K562 (cell line): ENCODE measurements around the gene PRDM1. TPM values are rescaled to one million over a fixed set of nuclear protein-coding genes. Genes with fewer than 3 reads are reported as not detected.

Experiments used
- CEBPZ ChIP-seq: fragments of 150-350 bp; IDR thresholded peaks from 2 replicates; pipeline ENCODE4 v1.6.1; 2014; ENCODE audit warnings: low read depth, mild to moderate bottlenecking, low read length, borderline replicate concordance
- CHAMP1 ChIP-seq: fragments of 450-650 bp; IDR thresholded peaks from 2 replicates; pipeline ENCODE4 v1.6.1; 2016; ENCODE audit warnings: mild to moderate bottlenecking
- IRF2 ChIP-seq: sonication (generic); formaldehyde crosslinking; IDR thresholded peaks from 2 replicates; pipeline ENCODE4 v1.8.1; 2022; ENCODE audit warnings: mild to moderate bottlenecking, missing genetic modification reagents
- MCM2 ChIP-seq: fragments of 450-650 bp; IDR thresholded peaks from 2 replicates; pipeline ENCODE4 v1.6.1; 2017; ENCODE audit warnings: low read depth, mild to moderate bottlenecking
- NFYB ChIP-seq: IDR thresholded peaks from 2 replicates; pipeline ENCODE4 v1.6.1; 2011; ENCODE audit warnings: mild to moderate bottlenecking, moderate library complexity; ENCODE audit not compliant: insufficient read length; ENCODE audit errors: extremely low read depth
- PPARD ChIP-seq: fragments of 250-450 bp; sonication (Bioruptor Pico); IDR thresholded peaks from 2 replicates; pipeline ENCODE4 v1.8.0; 2022; ENCODE audit warnings: inconsistent platforms, mild to moderate bottlenecking, moderate library complexity
- SIRT6 ChIP-seq: IDR thresholded peaks from one replicate; pipeline ENCODE4 v1.6.1; 2012; ENCODE audit warnings: low read depth, mild to moderate bottlenecking, control low read depth, inconsistent platforms, low read length, moderate library complexity
- SMAD3 ChIP-seq: fragments of 450-650 bp; formaldehyde crosslinking; conservative IDR thresholded peaks from 2 replicates; pipeline ENCODE4 v1.4.0; 2020; ENCODE audit warnings: mild to moderate bottlenecking
- TSC22D4 ChIP-seq: fragments of 450-650 bp; IDR thresholded peaks from 2 replicates; pipeline ENCODE4 v1.6.1; 2016; ENCODE audit warnings: missing genetic modification characterization, missing biosample characterization, control low read depth
- YY1 ChIP-seq, 3 experiments: IDR thresholded peaks; 2 replicates each; pipeline ENCODE4 v1.6.1; 2011; ENCODE audit warnings: low read length in 2 of 3, mild to moderate bottlenecking in 2 of 3, moderate library complexity in 2 of 3, borderline replicate concordance in 1 of 3, control low read depth in 1 of 3, low read depth in 1 of 3; ENCODE audit not compliant: insufficient read depth in 3 of 3, insufficient replicate concordance in 2 of 3, control insufficient read depth in 1 of 3, insufficient read length in 1 of 3; ENCODE audit errors: extremely low read depth in 1 of 3
- ZBTB5 ChIP-seq: fragments of 450-650 bp; IDR thresholded peaks from 2 replicates; pipeline ENCODE4 v1.6.1; 2017; ENCODE audit warnings: antibody characterized with exemption
- ZC3H8 ChIP-seq: fragments of 450-650 bp; IDR thresholded peaks from 2 replicates; pipeline ENCODE4 v1.6.1; 2017
- ZHX1 ChIP-seq: fragments of 150-350 bp; conservative IDR thresholded peaks from 2 replicates; pipeline ENCODE4 v1.6.1; 2014; ENCODE audit warnings: low read length
- ZNF395 ChIP-seq: fragments of 200-800 bp; sonication (Bioruptor generic); IDR thresholded peaks from 2 replicates; pipeline ENCODE4 v1.6.1; 2017; ENCODE audit warnings: missing genetic modification characterization, missing compliant biosample characterization
- polyA plus RNA-seq, 8 experiments: library from polyadenylated mRNA; depleted of rRNA in 4 of 8; stranded (reverse) in 5 of 8; unstranded in 3 of 8; fragments of >200 nt; fragmentation: Nextera tagmentation in 2 of 8; fragmentation: Illumina TruSeq in 1 of 8; extraction: Ambion mirVana in 2 of 8; extraction: Trizol in 1 of 8; gene quantifications; 2 replicates each; pipeline versions ENCODE4 v1.2.1 to v1.2.3, GENCODE V29; 2011 to 2014; ENCODE audit warnings: inconsistent platforms in 1 of 8, missing spikeins in 1 of 8
- total RNA-seq, 7 experiments: library from RNA; depleted of rRNA in 6 of 7; stranded (reverse); fragments of >200 nt in 6 of 7; fragmentation: Illumina TruSeq in 2 of 7; extraction: Trizol in 2 of 7; gene quantifications; 2 replicates each; pipeline versions ENCODE4 v1.2.1 to v1.2.3, GENCODE V29; 2011 to 2021; ENCODE audit warnings: low replicate concordance in 1 of 7

PRDM1 gene
- total and polyA plus RNA-seq, 9 of the 15 experiments (the other 6 are each of a cell fraction or from before 2014, with no cell fraction given) = 0.09 to 0.89 (median 0.27) TPM

- TF ChIP-seq YY1 (IDR thresholded peaks at IDR 0.05; ENCODE audit: borderline replicate concordance in 1 of 3, control insufficient read depth in 1 of 3, extremely low read depth in 1 of 3, insufficient read depth in 3 of 3, insufficient read length in 1 of 3, insufficient replicate concordance in 2 of 3, low read depth in 1 of 3, low read length in 2 of 3) (no peak), PPARD (CRISPR knock-in tag) (no peak), NFYB (no peak), SIRT6 (no peak), CEBPZ (no peak), ZNF395 (no peak), ZC3H8 (no peak), SMAD3 (no peak), IRF2 (CRISPR knock-in tag) (no peak), MCM2 (no peak), CHAMP1 (no peak), ZHX1 (no peak), ZBTB5 (no peak), TSC22D4 (tag) (no peak)
Observed at GRCh38 chr6:106134906-106135634, 48.9 kb downstream of the PRDM1 start (continued).
